Activated naive CD8-positive, alpha-beta T cell (primary cell): ENCODE data around the gene INPP5E.

Experiments
- H3K27ac Mint-ChIP-seq: one replicate; pipeline ENCODE4 v1.8.0; 2021; ENCODE audit warnings: mixed read lengths
- H3K27me3 Mint-ChIP-seq: one replicate; pipeline ENCODE4 v1.8.0; 2021; ENCODE audit warnings: mixed read lengths
- H3K36me3 Mint-ChIP-seq: one replicate; pipeline ENCODE4 v1.8.0; 2021; ENCODE audit warnings: mixed read lengths
- H3K4me1 Mint-ChIP-seq: one replicate; pipeline ENCODE4 v1.8.0; 2021; ENCODE audit warnings: low read depth, mixed read lengths
- H3K4me3 Mint-ChIP-seq: one replicate; pipeline ENCODE4 v1.8.0; 2021; ENCODE audit warnings: mild to moderate bottlenecking, mixed read lengths
- H3K9me3 Mint-ChIP-seq: one replicate; pipeline ENCODE4 v1.8.0; 2021; ENCODE audit warnings: low read depth, mixed read lengths

Gene INPP5E

DNA sequence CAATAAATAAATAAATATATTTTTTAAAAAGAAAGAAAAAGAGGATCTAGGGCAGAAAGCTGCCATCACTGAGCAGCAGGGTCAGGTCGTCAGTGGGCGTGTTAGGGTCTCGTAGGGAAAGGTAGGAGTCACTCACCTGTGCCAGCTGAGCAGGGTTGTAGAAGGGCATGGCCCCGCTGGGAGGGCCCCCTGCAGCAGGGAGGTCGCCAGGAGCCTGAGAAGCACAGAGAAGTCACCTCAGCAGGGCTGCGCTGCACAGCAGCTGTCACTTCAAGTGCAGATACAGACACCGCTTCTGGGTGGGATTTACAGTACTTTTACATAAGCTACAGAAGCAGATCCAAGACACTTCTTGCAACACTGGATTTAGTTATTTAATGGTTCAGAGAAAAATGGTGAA is 4.0 kb upstream of the INPP5E start:
- H3K4me1 Mint-ChIP-seq = no peaks in the 10 kb centered on the region
- no peaks in the 10 kb centered on the region for H3K27me3 Mint-ChIP-seq
- no peak overlapping the region for H3K4me3 Mint-ChIP-seq
- H3K36me3 Mint-ChIP-seq = no peaks in the 10 kb centered on the region
- no peaks in the 10 kb centered on the region for H3K9me3 Mint-ChIP-seq
- H3K27ac Mint-ChIP-seq = no peak overlapping the region

DNA sequence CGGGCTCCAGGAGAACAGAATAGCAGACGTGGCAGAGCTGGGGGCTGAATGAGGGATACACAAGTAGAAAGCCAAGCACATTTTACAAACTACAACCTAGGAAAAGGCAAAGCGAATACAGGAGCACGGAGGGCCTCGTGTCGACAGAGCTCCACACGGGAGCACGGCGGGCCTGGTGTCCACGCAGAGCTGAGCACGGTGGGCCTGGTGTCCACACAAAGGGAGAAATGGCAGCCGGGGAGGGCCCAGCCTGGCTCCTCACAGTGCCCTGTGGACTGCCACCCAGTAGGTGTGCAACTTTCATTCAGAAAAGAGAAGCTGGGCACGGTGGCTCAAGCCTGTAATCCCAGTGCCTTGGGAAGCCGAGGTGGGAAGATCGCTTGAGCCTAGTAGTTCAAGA is 3.4 kb upstream of the INPP5E start:
- H3K36me3 Mint-ChIP-seq = no peaks in the 10 kb centered on the region

DNA sequence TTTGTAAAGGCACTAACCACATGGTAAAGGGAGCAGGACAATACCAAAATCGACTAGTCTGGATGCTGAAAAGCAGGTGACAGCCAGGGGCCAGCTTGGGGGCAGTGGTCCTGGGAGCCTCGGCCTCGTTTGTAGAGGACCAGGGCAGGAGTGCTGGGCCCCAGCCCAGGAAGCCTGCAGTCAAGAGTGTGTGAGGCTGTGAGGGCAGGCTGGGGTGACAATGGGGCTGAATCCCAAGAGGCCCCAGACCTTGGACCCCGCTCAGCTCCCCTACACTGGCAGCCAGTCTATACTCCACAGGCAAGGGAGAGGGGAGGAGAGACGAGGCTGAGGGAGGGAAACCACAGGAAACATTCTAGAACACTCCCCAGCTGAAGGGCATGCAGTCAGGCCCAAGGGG is 2.6 kb upstream of the INPP5E start:
- H3K27me3 Mint-ChIP-seq = no peaks in the 10 kb centered on the region
- H3K27ac Mint-ChIP-seq = no peak overlapping the region
- peaks cover 11% of the 10 kb centered on the region for H3K4me1 Mint-ChIP-seq
- H3K9me3 Mint-ChIP-seq = no peaks in the 10 kb centered on the region
- H3K36me3 Mint-ChIP-seq = no peaks in the 10 kb centered on the region
- H3K4me3 Mint-ChIP-seq = no peak overlapping the region

More for the DNA sequence above, 3.4 kb upstream of the INPP5E start:
- Mint-ChIP-seq H3K9me3 (no peaks in the 10 kb centered on the region), H3K27me3 (no peaks in the 10 kb centered on the region), H3K27ac (no peak overlapping the region), H3K4me3 (no peak overlapping the region), H3K4me1 (peaks cover 4% of the 10 kb centered on the region)

DNA sequence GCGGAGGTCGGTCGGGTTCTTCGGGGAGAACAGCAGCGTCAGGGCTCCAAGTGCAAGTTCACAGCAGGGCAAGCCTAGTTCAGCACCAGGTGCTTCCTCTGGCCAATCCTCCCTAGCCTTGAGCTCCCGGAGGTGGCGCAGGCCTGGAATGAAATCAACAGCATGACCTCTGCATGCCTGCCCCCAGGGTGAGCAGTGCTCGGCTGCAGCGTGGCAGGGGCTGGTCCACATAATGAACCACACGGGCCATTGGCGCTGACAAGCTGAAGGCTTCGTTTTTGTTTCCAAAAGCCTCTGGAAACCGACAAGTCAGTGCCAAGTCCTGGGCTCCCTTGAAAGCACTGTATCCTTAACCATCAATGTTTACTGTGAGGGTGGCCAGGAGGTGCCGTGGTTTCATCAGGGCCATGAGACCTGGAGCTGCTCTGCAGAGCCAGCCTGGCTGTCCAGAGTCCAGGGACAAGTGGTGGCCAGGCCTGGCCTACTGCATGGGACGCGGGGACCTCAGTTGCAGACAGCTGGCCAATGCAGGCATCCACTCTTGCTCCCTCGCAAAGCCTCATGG is 2.1 kb upstream of the INPP5E start:
- H3K27me3 Mint-ChIP-seq = no peaks in the 10 kb centered on the region
- H3K4me1 Mint-ChIP-seq = peaks cover 16% of the 10 kb centered on the region
- H3K9me3 Mint-ChIP-seq = no peaks in the 10 kb centered on the region
- no peaks in the 10 kb centered on the region for H3K36me3 Mint-ChIP-seq
- H3K4me3 Mint-ChIP-seq = no peak overlapping the region
- H3K27ac Mint-ChIP-seq = peak overlapping the region; percentile 16

DNA sequence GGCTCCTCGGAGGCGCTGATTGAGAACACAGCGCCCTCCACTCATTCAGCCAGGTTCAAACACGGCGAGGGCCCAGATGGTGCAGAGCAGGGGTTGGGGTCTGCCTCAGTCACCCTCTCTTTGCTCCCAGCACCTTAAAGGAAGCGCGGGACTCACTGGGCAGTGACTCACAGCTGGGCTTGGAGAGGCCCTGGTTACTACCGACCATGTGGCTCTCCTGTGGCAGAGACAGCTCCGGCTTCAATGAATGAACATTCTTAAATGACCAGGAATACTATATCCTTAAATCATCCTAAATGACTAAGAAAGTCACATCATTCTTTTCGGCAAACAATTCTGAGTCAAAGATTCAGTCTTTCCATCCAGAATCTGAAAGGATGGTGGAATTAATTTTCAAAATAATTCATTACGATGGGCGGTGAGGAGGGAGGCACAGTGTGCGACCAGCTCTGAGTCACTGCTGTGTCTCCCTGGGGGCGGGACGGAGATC is 1.6 kb upstream of the INPP5E start:
- Mint-ChIP-seq H3K4me3 (no peak overlapping the region), H3K27me3 (no peaks in the 10 kb centered on the region), H3K4me1 (peaks cover 20% of the 10 kb centered on the region), H3K27ac (peak overlapping the region; percentile 16), H3K9me3 (no peaks in the 10 kb centered on the region), H3K36me3 (no peaks in the 10 kb centered on the region)

DNA sequence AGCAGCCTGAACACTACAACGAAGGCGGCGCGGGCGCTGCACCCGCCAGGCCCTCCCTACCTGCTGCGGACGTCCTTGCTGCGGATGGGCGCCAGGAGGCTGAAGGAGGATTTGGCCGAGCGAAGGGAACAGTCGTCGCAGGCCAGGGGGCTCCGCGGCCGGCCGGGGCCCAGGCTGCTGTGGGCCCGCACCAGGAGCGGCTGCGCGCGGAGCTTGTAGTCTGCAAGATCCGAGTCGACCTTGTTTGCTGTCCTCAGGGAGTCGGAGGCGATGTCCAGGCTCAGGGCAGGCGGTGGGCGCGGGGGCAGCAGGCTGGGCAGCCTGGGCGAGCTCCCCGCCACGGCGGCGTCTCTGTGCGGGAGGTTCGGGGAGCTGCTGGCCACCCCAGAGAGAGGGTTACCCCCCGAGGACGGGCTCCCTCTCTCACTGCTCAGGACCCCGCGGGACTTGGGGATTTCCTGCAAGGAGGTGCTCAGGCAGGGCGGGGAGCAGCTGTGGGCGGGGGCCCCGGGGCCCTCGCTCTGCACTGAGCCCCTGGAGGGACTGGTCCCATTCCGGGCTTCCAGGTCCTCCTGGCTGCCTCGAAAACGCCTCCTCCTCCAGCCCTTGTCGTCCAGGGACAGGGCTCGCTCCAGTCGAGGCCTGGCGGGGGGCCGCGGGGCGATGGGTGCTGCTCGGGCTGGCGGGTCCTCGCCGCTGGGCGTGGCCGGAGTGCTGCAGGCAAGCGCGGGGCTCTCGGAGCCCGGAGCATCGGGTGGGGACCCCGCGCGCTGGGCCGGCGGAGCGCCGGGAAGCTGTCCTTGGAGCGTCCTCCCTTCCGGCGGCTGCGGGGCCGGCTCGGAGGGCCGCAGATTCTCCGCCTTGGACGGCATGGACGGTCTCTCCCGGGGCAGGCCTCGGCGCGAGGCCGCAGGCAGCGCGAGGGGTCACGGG is 831 bp downstream of the INPP5E start:
- H3K27ac Mint-ChIP-seq = no peak overlapping the region
- H3K4me3 Mint-ChIP-seq = peak overlapping the region; percentile 89
- H3K36me3 Mint-ChIP-seq = no peaks in the 10 kb centered on the region
- no peaks in the 10 kb centered on the region for H3K27me3 Mint-ChIP-seq
- peaks cover 24% of the 10 kb centered on the region for H3K4me1 Mint-ChIP-seq
- no peaks in the 10 kb centered on the region for H3K9me3 Mint-ChIP-seq

DNA sequence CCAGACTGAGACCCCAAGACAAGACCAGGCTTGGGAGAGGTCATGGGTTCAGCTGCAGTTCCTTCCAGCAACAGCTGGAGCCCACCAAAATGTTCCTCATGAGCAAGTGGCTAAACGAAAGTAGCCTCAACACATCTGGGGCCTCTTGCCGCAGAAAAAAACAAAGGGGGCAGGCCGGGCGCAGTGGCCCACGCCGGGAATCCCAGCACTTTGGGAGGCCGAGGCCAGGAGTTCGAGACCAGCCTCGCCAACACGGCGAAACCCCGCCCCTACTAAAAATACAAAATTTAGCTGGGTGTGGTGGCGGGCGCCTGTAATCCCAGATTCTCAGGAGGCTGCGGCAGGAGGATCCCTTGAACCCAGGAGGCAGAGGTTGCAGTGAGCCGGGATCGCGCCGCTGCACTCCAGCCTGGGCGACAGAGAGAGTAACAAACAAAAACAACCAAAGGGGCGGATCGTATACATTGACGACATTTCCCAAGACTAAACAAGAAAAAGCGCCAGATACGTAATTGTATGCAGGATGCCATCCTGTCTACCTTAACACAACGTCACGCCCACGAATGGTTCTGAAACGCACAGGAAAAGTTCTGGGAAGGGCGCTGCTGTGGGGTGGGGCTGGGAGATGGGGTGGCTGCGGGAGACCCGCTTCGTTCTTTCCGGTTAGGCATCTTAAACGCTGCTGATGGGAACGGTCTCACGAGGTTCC is 1.7 kb downstream of the INPP5E start:
- Mint-ChIP-seq H3K27me3 (no peaks in the 10 kb centered on the region), H3K27ac (peak overlapping the region; percentile 34), H3K36me3 (no peaks in the 10 kb centered on the region), H3K9me3 (no peaks in the 10 kb centered on the region), H3K4me1 (peaks cover 24% of the 10 kb centered on the region), H3K4me3 (peak overlapping the region; percentile 89)

DNA sequence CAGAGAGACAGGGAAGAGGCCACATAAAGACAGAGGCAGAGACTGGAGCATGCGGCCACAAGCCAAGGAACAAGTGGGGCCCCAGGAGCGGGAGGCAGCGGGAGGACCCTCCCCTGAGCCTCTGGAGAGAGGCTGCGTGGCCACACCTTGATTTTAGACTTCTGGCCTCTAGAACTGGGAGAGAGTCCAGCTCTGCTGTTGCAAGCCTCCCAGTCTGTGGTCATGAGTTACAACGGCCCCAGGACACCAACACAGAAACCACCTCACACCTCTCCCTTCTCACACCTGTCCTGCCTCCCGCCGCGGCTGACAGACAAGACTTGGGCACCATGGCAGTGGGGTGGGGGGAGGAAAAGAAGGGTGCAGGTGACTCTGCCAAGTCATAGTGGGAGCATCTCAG is 2.2 kb downstream of the INPP5E start:
- Mint-ChIP-seq H3K9me3 (no peaks in the 10 kb centered on the region), H3K27me3 (no peaks in the 10 kb centered on the region), H3K4me3 (peak overlapping the region; percentile 89), H3K36me3 (no peaks in the 10 kb centered on the region), H3K4me1 (peaks cover 24% of the 10 kb centered on the region), H3K27ac (no peak overlapping the region)

DNA sequence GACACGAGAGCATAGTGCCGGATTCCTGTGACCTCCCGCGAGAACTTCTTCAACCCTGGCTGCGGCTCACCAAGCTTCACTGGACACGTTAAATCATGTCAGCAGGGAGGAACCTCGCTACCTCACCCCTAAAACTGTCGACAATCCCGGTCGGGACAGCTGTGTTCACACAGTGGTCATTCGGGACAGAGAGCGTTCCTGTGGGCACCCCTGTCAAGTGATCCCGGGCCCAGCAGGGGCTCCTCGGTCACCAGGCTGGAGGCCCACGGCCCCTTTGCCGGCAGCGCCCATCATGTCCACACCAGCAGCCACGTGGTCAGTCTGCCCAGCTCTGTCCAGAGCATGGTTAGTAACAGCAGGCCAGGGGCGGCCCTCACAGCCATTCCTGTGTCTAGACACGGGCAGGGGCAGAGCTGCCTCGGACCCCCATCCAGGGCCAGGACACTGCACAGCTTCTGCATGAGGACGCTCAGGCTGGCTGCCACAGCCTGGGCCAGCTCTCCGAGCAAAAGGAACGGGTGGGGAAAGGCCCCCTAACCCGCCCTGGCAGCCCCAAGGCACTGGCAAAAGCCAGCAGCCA is 3.5 kb downstream of the INPP5E start:
- Mint-ChIP-seq H3K36me3 (no peaks in the 10 kb centered on the region), H3K27ac (no peak overlapping the region), H3K27me3 (no peaks in the 10 kb centered on the region), H3K4me3 (peak overlapping the region; percentile 19), H3K4me1 (peaks cover 24% of the 10 kb centered on the region), H3K9me3 (no peaks in the 10 kb centered on the region)

DNA sequence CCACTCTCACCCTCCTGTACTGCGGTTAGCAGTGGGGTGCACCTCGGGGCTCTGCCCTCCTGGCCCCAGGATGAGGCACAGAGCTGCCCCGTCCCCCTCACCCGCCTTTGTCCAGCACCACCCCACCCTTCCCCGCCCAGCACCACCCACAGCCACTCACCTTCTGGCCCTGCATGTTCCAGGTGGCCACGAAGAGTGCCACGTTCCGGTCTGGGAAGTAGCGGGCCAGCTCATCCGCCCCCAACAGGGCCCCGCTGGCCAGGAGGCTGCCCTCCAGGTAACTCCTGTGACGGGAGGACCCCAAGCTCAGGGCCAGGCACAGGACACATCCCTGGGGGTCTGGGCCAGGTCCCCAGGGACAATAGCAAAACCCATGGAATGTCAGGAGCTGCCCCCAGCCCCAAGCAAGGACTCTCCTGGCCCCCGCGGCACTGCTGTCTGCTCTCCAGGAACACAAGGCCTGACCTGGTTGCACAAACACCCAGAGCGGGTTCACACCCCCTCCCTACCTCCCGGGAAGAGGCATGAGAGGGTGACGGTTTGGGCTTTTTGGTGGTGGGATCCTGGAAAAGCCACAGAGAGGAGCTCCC is 5.0 kb downstream of the INPP5E start:
- Mint-ChIP-seq H3K4me3 (no peak overlapping the region), H3K27ac (no peak overlapping the region), H3K9me3 (no peaks in the 10 kb centered on the region), H3K4me1 (peaks cover 24% of the 10 kb centered on the region), H3K36me3 (no peaks in the 10 kb centered on the region), H3K27me3 (no peaks in the 10 kb centered on the region)

DNA sequence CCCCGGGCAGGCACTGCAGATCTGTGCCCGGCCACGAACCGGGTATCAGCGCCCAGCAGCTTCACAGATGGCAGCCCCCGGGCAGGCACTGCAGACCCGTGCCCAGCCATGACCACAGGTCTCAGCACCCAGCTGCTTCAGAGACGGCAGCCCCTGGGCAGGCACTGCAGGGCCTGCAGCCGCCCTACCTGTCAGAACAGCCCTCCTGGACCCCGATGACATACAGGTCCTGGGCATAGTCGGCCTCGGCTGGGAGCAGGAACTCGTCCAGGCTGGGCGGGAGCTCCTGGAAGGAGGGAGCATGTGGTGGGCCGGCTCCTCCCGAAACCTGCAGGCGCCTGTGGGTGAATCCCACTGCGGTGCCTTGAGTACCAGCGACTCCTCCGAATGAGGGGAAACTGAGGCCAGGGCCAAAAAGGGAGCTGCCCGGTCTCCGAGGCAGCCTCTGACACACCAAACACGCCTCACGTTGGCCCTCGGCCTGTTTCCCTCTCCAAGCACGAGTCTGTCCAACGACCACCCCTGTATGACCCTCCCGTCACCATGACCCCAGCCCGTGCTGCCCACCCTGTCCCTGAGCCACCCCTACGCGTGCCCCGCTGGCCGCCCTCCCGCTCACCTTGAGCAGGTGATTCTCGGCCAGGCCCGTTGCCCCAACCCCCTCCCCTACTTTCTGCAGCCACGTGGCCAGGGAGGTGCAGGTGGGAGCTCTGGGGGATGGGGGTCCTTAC is 5.6 kb downstream of the INPP5E start:
- Mint-ChIP-seq H3K36me3 (no peaks in the 10 kb centered on the region), H3K27me3 (no peaks in the 10 kb centered on the region), H3K4me3 (no peak overlapping the region), H3K9me3 (no peaks in the 10 kb centered on the region), H3K4me1 (peaks cover 24% of the 10 kb centered on the region), H3K27ac (no peak overlapping the region)

DNA sequence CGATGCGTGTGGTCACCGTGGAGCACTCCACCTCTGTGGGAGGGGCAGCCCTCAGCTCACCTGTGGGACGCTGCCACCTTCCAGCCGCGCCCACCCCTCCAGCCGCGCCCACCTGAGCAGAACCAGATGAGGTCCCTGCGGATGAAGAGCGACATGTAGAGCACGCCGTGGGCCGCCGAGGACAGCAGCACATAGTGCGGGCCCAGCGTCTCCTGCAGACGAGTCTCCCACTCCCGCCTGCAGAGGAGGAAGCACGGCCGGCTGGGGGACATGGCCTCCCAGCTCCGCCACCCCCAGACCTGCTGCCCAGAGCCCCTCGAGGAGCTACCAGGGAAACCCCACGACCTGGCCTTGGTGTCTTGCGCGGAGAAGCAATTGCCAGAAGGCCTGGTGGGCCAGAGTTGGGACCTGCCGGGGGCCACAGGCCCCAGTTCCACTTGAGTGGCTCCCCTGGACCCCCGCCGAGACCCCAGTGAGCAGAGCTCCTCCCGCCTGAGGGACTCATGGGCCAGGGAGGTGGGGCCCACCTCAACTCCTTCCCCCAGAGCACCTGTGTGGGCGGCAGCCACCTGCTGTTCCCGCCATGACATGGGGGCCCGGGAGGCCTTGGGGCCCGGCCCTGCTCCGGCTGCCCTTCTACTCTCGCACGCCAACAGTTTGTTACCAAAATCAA is 6.5 kb downstream of the INPP5E start:
- no peaks in the 10 kb centered on the region for H3K36me3 Mint-ChIP-seq
- H3K9me3 Mint-ChIP-seq = no peaks in the 10 kb centered on the region
- no peak overlapping the region for H3K27ac Mint-ChIP-seq

DNA sequence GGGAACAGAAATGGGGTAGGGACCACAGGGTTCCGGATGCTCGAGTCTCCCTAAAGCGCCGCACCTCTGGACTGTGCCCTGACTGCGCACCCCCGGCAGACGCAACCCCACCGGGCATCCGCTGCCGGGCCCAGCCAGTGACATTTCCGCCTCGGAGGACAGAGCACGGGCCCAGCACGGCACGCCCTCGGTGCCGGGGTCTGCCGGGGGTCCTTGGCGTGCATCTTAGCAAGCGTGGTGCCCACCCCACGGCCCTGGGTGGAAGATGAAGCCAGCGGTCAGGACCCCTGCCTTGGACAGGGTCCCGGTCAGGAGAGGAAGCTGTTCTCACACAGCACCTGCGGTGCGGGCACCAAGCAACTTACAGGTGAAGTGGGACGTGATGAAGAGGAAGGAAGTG is 7.1 kb downstream of the INPP5E start:
- no peak overlapping the region for H3K27ac Mint-ChIP-seq
- H3K27me3 Mint-ChIP-seq = no peaks in the 10 kb centered on the region
- H3K36me3 Mint-ChIP-seq = no peaks in the 10 kb centered on the region
- peaks cover 17% of the 10 kb centered on the region for H3K4me1 Mint-ChIP-seq
- H3K4me3 Mint-ChIP-seq = no peak overlapping the region
- no peaks in the 10 kb centered on the region for H3K9me3 Mint-ChIP-seq

More for the DNA sequence above, 6.5 kb downstream of the INPP5E start:
- Mint-ChIP-seq H3K27me3 (no peaks in the 10 kb centered on the region), H3K4me1 (peaks cover 22% of the 10 kb centered on the region), H3K4me3 (no peak overlapping the region)
